Osteocyte (in vitro differentiated cells): ENCODE data around the gene MATK. TPM values are rescaled to one million over a fixed set of nuclear protein-coding genes. Genes with fewer than 3 reads are reported as not detected.
A peak's percentile ranks its signal among the peaks of the same experiment; 100 is the strongest.

ENCODE experiments used
- DNase-seq: peaks from one replicate; pipeline ENCODE4 v3.0.0; 2021; ENCODE audit warnings: mixed read lengths; ENCODE audit not compliant: unreplicated experiment; ENCODE audit errors: extremely low spot score
- H3K27ac Mint-ChIP-seq: one replicate; pipeline ENCODE4 v1.8.0; 2021; ENCODE audit warnings: mild to moderate bottlenecking, mixed read lengths; ENCODE audit not compliant: unreplicated experiment
- H3K27me3 Mint-ChIP-seq: one replicate; pipeline ENCODE4 v1.8.0; 2021; ENCODE audit warnings: mixed read lengths; ENCODE audit not compliant: unreplicated experiment
- H3K36me3 Mint-ChIP-seq: one replicate; pipeline ENCODE4 v1.8.0; 2021; ENCODE audit warnings: mixed read lengths; ENCODE audit not compliant: unreplicated experiment
- H3K4me1 Mint-ChIP-seq: one replicate; pipeline ENCODE4 v1.8.0; 2021; ENCODE audit warnings: mixed read lengths; ENCODE audit not compliant: unreplicated experiment
- H3K4me3 Mint-ChIP-seq: one replicate; pipeline ENCODE4 v1.8.0; 2021; ENCODE audit warnings: mild to moderate bottlenecking, moderate library complexity, mixed read lengths; ENCODE audit not compliant: unreplicated experiment
- H3K9me3 Mint-ChIP-seq: one replicate; pipeline ENCODE4 v1.8.0; 2021; ENCODE audit warnings: mixed read lengths; ENCODE audit not compliant: unreplicated experiment
- total RNA-seq: library from RNA; stranded (reverse); gene quantifications from 2 replicates; pipeline ENCODE4 v1.2.1, GENCODE V29; 2021
- TF ChIP-seq, protein P1 (sequence below): fragments of 200-600 bp; sonication (generic); IDR thresholded peaks from 2 replicates; pipeline ENCODE4 v1.5.0; 2021; ENCODE audit warnings: antibody characterized with exemption, mild to moderate bottlenecking, moderate library complexity

The MATK gene
- total RNA-seq, 1 donor from 2014 or later: not detected

GRCh38 chr19:3803986-3804385, 17.8 kb upstream of the MATK start:
- no peak for DNase-seq
- no peaks in the 10 kb centered on the region for H3K9me3 Mint-ChIP-seq
- no peak overlapping the region for H3K4me3 Mint-ChIP-seq
- H3K27me3 Mint-ChIP-seq: peaks cover 27% of the 10 kb centered on the region
- H3K27ac Mint-ChIP-seq: no peak overlapping the region
- TF ChIP-seq, protein P1, sequence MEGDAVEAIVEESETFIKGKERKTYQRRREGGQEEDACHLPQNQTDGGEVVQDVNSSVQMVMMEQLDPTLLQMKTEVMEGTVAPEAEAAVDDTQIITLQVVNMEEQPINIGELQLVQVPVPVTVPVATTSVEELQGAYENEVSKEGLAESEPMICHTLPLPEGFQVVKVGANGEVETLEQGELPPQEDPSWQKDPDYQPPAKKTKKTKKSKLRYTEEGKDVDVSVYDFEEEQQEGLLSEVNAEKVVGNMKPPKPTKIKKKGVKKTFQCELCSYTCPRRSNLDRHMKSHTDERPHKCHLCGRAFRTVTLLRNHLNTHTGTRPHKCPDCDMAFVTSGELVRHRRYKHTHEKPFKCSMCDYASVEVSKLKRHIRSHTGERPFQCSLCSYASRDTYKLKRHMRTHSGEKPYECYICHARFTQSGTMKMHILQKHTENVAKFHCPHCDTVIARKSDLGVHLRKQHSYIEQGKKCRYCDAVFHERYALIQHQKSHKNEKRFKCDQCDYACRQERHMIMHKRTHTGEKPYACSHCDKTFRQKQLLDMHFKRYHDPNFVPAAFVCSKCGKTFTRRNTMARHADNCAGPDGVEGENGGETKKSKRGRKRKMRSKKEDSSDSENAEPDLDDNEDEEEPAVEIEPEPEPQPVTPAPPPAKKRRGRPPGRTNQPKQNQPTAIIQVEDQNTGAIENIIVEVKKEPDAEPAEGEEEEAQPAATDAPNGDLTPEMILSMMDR: no peak
- peaks cover 4% of the 10 kb centered on the region for H3K4me1 Mint-ChIP-seq
- no peaks in the 10 kb centered on the region for H3K36me3 Mint-ChIP-seq

DNA sequence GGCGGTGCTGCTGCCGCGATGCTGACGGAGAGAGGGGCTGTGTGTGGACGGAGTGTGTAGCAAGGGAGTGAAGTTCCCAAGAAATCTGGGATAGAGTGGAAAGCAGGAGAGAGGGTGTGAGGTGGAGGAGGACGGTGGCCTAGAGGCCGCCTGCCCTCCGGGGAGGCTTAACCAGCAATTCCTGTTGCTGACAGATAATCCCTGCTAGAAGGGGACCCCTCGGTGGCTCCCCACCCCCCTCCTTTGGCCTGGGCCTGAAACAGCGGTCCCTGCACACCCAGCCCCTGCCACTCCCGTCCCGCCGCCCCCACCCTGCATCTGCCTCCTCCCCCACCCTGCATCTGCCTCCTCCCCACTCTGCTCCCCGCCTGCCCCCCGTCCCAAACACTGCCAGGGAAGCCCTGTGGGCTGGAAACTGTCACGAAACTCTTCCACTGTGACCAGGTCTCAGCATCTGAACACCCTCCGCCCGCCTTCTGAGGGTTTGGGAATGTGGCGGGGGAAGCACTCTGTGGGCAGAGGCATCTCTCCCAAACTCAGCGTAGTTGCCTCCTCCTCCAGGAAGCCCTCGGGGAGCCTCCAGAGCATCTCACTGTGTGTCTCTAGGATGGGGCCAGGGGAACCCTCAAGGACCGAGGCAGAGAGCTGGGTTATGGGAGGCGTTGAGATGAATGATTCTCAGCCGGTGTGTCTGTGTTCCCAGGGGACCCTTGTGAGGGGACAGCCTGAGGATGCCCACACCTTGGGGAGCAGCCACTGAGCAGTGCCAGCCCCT, 17.1 kb upstream of the MATK start:
- Mint-ChIP-seq H3K9me3 (no peaks in the 10 kb centered on the region), H3K36me3 (no peaks in the 10 kb centered on the region), H3K27me3 (peaks cover 28% of the 10 kb centered on the region), H3K4me3 (no peak overlapping the region), H3K4me1 (peaks cover 4% of the 10 kb centered on the region), H3K27ac (no peak overlapping the region)
- TF ChIP-seq, protein P1: no peak
- DNase-seq: no peak

DNA sequence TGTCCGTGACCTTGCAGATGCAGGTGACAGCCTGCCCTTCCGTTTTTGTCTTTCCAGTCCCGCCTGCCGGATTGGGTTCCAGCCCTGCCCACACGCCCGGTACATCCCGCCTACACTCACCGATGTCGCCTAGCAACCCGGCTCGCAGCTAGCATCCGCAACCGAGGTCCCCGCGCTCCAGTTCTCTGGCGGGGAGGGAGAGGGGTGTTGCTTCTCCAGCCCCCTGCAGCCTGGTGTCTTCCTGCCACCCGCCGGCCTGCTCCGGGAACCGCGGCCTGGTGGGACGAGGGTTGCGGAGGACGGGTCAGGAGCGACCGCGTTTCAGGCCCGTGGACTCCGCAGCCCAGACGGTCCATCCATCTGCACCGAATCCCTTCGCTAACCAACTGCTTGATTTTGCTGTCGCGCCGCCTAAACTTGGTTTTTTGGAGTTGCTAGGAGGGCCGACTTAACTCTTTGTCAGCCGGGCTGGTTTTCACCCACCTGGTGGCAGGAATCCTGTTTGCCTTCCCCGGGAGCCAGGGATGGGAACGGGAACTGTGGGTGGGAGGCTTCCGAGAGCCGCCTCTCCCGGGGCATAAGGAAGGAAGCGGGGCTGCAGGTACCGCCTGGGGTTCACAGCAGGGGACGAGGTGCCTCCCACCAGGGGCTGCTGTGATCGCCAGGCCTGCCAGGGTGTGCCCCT, 15.4 kb upstream of the MATK start:
- no peaks in the 10 kb centered on the region for H3K36me3 Mint-ChIP-seq
- TF ChIP-seq, protein P1: peak; percentile 24
- H3K27me3 Mint-ChIP-seq: peaks cover 30% of the 10 kb centered on the region
- no peak for DNase-seq
- peaks cover 5% of the 10 kb centered on the region for H3K9me3 Mint-ChIP-seq
- H3K27ac Mint-ChIP-seq: no peak overlapping the region
- H3K4me3 Mint-ChIP-seq: no peak overlapping the region
- peaks cover 4% of the 10 kb centered on the region for H3K4me1 Mint-ChIP-seq

- DNase-seq: no peak
Observed at GRCh38 chr19:3800996-3801395, 14.8 kb upstream of the MATK start.

DNA sequence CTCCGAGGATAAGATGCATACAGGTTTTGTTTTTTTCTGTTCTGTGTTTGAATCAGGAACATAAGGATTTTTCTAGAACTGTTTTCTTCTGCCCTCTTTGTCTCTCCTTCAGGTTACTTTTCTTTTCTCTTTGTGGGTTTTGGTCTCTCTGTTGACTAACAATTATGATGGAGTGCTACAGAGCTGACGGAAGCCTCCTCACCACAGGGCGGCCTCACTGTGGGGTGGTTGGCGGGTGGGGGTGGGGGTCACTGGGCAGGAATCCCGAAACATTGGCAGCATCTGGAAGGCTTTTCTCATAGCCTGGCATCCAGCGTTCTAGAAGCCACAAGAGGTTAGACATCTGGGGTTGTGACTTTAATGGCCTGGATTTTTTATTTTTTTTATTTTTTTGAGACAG, 12.0 kb upstream of the MATK start:
- DNase-seq: no peak
- Mint-ChIP-seq H3K36me3 (no peaks in the 10 kb centered on the region), H3K27ac (no peak overlapping the region), H3K4me1 (peaks cover 4% of the 10 kb centered on the region), H3K9me3 (peaks cover 7% of the 10 kb centered on the region), H3K4me3 (no peak overlapping the region), H3K27me3 (peaks cover 32% of the 10 kb centered on the region)
- TF ChIP-seq, protein P1: no peak

More at GRCh38 chr19:3800996-3801395, 14.8 kb upstream of the MATK start:
- H3K36me3 Mint-ChIP-seq: no peaks in the 10 kb centered on the region
- H3K9me3 Mint-ChIP-seq: peaks cover 7% of the 10 kb centered on the region
- peaks cover 30% of the 10 kb centered on the region for H3K27me3 Mint-ChIP-seq
- TF ChIP-seq, protein P1: no peak
- H3K4me1 Mint-ChIP-seq: peaks cover 4% of the 10 kb centered on the region
- H3K27ac Mint-ChIP-seq: no peak overlapping the region
- no peak overlapping the region for H3K4me3 Mint-ChIP-seq
